ENCODE measurements around the gene ACCSL.

DNA sequence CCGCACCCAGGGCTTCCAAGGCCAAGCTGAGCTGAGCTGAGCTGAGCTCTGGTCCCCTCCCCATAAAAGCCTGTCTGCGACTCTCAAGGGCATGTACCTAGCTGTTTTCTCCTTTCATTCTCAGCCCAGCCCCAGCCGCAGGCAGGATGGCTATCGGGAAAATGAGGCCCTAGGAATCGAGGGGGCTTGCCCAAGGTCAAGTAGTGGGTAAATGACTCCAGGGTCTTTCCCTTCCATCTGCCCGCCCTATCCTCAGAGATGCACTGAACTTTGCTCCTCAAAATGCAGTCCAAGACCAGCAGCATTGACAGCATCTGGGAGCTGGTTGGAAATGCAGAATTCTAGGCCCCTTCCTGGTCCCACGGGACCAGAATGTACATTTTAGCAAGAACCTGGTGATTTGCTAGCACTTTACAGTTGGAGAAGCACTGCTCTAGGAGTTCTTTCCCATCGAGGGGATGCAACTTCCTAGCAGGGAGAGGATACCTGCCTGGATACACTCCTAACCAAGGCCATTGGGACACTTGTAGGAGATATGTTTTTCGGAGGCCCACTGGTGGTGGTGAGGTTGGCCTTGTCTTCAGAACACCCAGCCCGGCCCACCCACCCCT, 43.2 kb upstream of the ACCSL start:
- no peak for TF ChIP-seq POLR2A (IDR thresholded peaks at IDR 0.05)
- TF ChIP-seq, protein P1, sequence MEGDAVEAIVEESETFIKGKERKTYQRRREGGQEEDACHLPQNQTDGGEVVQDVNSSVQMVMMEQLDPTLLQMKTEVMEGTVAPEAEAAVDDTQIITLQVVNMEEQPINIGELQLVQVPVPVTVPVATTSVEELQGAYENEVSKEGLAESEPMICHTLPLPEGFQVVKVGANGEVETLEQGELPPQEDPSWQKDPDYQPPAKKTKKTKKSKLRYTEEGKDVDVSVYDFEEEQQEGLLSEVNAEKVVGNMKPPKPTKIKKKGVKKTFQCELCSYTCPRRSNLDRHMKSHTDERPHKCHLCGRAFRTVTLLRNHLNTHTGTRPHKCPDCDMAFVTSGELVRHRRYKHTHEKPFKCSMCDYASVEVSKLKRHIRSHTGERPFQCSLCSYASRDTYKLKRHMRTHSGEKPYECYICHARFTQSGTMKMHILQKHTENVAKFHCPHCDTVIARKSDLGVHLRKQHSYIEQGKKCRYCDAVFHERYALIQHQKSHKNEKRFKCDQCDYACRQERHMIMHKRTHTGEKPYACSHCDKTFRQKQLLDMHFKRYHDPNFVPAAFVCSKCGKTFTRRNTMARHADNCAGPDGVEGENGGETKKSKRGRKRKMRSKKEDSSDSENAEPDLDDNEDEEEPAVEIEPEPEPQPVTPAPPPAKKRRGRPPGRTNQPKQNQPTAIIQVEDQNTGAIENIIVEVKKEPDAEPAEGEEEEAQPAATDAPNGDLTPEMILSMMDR (IDR thresholded peaks at IDR 0.05): no peak
- no peak for TF ChIP-seq EP300 (IDR thresholded peaks at IDR 0.05)
